GM21825 (cell line): ENCODE measurements around the gene CLSTN2.

Source experiments
- ATAC-seq: cut with Tn5 transposase; IDR thresholded peaks from one replicate; pipeline ENCODE4 v1.9.1; 2021; ENCODE audit warnings: mild to moderate bottlenecking, moderate library complexity; ENCODE audit not compliant: unreplicated experiment

The CLSTN2 gene

DNA sequence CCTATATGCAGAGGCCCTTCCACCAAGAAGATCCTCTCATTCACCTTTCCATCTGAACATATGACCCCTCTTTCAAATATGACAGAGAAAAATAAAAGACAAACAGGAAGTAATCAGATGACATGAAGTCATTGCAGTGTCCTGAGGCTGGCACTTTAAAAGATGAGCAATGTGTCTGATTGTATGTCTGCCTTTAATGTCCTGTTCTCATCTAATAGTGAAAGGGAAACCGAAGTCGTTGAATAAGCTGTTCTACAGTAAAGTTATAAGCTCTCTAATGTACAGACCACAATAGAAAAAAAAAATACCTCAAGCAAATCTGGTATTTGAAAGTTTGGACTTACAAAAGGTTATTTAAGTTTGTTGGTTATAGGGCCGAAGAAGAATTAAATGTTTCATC is 243.0 kb downstream of the CLSTN2 start:
- ATAC-seq = no peak

GRCh38 chr3:140178482-140178881 is 243.5 kb downstream of the CLSTN2 start:
- no peak for ATAC-seq

DNA sequence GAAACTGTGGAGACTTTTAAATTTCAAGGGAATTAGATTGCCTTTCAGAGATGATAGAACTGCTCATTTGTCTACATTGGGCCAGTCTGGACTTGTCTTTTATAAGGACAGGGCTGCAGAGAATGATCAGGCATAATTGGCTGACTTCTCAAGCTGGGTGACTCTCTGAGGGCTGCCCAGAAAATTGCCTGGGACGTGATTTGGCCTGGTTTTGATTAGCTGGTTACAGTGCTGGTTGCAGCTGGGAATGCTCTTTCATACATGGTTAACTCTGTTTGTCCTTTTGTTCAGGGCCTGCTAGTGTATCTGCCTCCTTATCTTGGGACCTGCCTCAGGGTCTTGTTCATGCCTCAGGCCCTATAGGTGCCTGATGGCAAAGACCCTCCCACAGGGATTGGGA is 245.6 kb downstream of the CLSTN2 start:
- ATAC-seq = no peak

DNA sequence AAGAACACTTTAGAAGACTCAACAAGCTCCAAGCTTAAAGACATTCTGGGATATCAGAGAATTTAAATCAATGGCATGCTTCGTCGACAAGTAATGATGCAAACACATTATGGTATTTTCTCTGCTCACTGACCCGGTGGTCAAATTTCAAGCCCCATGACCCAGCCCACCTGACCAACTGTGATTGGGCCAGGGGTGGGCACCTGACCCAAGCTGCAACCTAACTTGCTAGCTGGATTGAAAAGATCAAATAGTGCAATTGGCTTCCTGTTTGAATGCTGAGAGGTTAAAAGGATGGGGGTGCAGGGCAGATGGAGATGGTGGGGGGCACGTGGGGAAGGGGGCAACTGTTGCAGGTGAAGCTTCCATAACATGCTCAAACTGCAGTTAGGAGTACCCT is 250.4 kb downstream of the CLSTN2 start:
- no peak for ATAC-seq

- no peak for ATAC-seq
Observed at GRCh38 chr3:140186421-140186920, 251.5 kb downstream of the CLSTN2 start.

GRCh38 chr3:140187028-140187427 is 252.0 kb downstream of the CLSTN2 start:
- no peak for ATAC-seq

DNA sequence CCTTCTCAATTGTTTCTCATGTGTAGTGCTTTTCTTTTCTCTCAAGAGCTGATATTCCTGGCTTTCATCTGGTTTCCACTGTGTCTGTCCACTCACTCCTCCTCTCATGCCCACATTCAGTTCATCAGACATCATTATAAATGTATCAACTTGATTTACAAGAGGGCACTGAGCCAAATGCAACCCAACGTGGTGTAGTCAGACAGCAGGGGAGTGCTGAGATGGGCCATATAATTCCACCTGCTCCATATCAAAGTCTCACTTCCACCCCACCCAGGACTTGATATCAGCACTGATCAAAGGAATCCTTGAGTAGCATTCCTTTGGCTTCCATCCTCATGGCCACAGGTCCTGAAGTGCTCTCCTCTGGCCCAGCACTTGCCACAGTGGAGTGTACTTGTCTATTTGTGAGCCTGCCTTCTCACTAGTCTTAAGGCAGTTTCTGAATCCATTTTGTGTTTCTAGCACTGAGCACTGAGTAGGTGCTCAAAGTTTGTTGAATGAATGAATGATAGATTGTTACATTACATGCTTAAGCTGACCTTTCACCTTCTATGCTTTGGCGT is 252.8 kb downstream of the CLSTN2 start:
- ATAC-seq = no peak

- no peak for ATAC-seq
Observed at GRCh38 chr3:140188285-140188684, 253.3 kb downstream of the CLSTN2 start.

GRCh38 chr3:140189267-140189666 is 254.3 kb downstream of the CLSTN2 start:
- ATAC-seq = no peak

GRCh38 chr3:140189976-140190375 is 255.0 kb downstream of the CLSTN2 start:
- ATAC-seq = no peak

GRCh38 chr3:140196970-140197369 is 262.0 kb downstream of the CLSTN2 start:
- no peak for ATAC-seq

- ATAC-seq = no peak
Observed at GRCh38 chr3:140198242-140198641, 263.3 kb downstream of the CLSTN2 start.

- ATAC-seq = no peak
Observed at GRCh38 chr3:140199008-140199407, 264.0 kb downstream of the CLSTN2 start.

DNA sequence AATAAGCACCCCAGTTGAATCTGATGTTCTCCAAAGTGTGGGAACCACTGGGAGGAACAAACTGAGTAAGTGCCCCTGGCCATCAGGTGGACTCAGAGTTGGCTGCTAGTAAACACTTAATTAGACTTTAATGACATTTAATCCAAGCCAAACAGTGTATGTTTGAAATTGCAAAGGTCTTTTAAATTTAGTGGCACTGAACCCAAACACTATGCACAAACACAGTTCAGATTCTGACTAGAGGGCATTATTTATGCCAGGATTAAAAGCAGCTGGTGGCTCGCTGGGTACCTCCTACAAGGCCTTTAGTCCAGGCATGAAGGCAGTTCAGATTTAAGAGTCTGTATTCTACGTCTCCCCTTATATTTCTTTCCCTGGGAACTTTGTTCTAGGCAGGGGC is 264.8 kb downstream of the CLSTN2 start:
- ATAC-seq = no peak

DNA sequence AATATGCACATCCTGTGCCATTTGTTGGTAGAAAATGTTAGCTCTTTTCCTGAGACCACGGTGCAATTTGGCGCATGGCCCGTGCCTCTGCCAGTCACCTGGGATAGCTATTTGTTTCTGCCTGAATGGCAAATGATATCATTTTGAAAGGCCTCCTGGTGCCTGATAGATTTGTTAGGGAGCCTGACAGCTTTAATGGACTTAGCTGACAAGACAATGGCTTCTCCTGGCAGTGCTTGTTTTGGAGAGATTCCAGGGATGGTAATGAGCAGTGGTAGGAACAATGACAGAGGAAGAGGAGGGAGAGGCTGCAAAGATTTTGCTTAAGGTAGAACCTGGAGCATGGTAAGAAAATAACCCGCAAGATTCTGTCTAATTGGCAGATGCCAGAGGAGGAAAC is 268.5 kb downstream of the CLSTN2 start:
- ATAC-seq = no peak

- no peak for ATAC-seq
Observed at GRCh38 chr3:140204271-140204984, 269.4 kb downstream of the CLSTN2 start.

- no peak for ATAC-seq
Observed at GRCh38 chr3:140205598-140205997, 270.6 kb downstream of the CLSTN2 start.

GRCh38 chr3:140206196-140207040 is 271.4 kb downstream of the CLSTN2 start:
- ATAC-seq = no peak

DNA sequence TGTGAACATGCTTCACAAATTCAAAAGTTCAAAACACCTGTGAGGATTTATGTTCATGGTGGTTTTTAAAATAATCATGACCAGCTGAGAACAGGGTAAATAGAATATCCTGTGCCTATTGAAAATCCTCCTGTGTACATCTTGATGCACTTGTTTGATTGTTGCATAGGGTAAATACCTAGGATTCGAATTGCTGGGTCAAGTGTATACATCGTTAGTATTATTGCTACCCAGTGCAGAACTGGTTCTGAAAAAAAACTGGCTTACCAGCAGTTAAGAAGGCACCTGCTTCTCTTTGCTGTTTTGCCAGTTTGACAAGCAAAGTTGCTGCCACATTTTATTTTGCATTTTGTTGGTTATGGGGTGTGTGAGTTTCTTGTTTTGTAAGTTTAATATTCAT is 272.6 kb downstream of the CLSTN2 start:
- ATAC-seq = no peak

DNA sequence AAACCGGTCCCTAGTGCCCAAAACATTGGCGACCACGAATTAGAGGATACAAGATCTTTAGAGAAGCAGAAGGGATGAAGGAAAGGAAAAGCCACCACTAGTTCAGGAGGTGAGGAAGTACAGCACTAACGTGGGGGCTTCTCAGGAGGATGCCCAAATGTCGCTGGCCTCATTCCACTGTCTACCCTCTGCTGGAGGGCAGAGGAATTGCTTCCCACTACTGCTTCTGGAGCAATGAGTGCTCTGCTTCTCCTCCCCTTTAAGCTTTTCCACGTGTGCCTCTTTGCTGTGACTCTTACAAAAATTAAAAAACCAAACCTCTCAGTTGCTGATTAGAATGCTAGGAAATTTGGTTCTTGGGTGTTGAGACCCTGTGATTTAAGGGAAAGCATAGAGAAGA is 281.3 kb downstream of the CLSTN2 start:
- ATAC-seq = no peak

DNA sequence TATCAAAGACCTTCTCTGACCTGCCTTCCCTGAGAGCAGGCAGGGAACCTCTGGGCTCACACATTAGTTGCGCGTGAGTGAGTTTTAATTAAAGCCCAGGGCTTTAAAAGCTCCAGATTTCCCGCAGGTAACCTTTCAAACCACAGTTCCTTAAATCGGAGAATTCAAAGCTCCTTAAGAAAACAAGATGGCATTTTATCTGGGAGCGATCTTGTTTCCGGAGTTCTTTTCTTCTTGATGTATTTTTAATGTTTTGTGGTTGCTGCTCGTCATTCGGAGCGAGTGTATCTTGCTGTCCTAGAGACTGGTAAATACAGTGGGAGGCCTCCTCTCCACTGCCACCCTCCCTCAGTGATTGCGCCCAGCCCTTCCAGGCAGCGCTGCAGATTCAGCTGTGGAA is 284.3 kb downstream of the CLSTN2 start:
- ATAC-seq = no peak

- ATAC-seq = no peak
Observed at GRCh38 chr3:140219923-140220452, 285.0 kb downstream of the CLSTN2 start.
